GM12872 (cell line): ENCODE measurements around the gene FOXK1.
A peak's percentile ranks its signal among the peaks of the same experiment; 100 is the strongest.

Experiments used
- CTCF ChIP-seq: IDR thresholded peaks from 3 replicates; pipeline ENCODE4 v1.5.1; 2011; ENCODE audit warnings: low read depth, mild to moderate bottlenecking, low read length, moderate library complexity; ENCODE audit not compliant: insufficient read depth

FOXK1 gene

GRCh38 chr7:4753598-4754432 is 71.7 kb downstream of the FOXK1 start:
- peak; percentile 96 for TF ChIP-seq CTCF

GRCh38 chr7:4754433-4755010 is 72.4 kb downstream of the FOXK1 start:
- no peak for TF ChIP-seq CTCF

- TF ChIP-seq CTCF: no peak
Observed at GRCh38 chr7:4755045-4755444, 73.0 kb downstream of the FOXK1 start.

- TF ChIP-seq CTCF: no peak
Observed at GRCh38 chr7:4758111-4758510, 76.0 kb downstream of the FOXK1 start.

GRCh38 chr7:4758791-4759190 is 76.7 kb downstream of the FOXK1 start:
- no peak for TF ChIP-seq CTCF

GRCh38 chr7:4759211-4759610 is 77.1 kb downstream of the FOXK1 start:
- no peak for TF ChIP-seq CTCF

- no peak for TF ChIP-seq CTCF
Observed at GRCh38 chr7:4760952-4761351, 78.9 kb downstream of the FOXK1 start.
